PC-9 (cell line): Measurements from ENCODE around the gene EPHB2.

Source experiments
- EZH2 ChIP-seq: fragments of 200-600 bp; sonication (generic); IDR thresholded peaks from 2 replicates; pipeline ENCODE4 v1.8.0; 2017; ENCODE audit warnings: antibody characterized with exemption, low read depth
- TF ChIP-seq, protein P1 (sequence below): fragments of 200-600 bp; sonication (generic); conservative IDR thresholded peaks from 2 replicates; pipeline ENCODE4 v1.6.1; 2017; ENCODE audit warnings: mixed run types, antibody characterized with exemption, mild to moderate bottlenecking, moderate library complexity

DNA sequence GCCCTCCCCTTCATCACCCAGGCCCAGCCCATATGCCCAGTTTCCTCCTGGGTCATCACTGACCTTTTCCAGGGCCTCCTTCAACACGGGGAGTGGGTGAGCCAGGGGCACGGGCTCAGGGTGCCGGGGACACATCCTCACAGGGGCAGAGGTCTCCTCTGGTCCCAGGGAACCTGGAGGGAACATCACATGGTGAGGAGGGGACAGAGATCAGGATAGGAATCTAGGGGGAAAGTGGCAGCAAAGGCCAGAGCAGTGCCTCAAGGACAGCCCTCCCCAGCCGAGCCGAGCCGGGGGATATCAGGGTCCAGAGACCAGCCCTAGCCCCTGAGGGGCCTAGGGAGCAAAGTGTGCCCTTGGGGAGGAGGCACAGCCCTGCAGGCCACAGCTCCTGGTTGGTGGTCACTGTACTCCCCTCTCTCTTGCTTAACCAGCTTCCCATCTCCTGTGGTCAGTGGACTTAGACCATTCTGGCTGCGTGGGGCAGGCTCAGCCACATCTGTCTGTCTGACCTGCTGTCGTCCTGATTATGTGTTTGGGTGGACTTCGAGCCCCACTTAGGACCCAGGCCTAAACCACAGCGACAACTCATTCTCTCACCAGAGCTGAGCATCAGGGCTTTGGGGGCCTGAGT is 252.5 kb downstream of the EPHB2 start:
- TF ChIP-seq, protein P1, sequence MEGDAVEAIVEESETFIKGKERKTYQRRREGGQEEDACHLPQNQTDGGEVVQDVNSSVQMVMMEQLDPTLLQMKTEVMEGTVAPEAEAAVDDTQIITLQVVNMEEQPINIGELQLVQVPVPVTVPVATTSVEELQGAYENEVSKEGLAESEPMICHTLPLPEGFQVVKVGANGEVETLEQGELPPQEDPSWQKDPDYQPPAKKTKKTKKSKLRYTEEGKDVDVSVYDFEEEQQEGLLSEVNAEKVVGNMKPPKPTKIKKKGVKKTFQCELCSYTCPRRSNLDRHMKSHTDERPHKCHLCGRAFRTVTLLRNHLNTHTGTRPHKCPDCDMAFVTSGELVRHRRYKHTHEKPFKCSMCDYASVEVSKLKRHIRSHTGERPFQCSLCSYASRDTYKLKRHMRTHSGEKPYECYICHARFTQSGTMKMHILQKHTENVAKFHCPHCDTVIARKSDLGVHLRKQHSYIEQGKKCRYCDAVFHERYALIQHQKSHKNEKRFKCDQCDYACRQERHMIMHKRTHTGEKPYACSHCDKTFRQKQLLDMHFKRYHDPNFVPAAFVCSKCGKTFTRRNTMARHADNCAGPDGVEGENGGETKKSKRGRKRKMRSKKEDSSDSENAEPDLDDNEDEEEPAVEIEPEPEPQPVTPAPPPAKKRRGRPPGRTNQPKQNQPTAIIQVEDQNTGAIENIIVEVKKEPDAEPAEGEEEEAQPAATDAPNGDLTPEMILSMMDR: no peak
- TF ChIP-seq EZH2: no peak
